ENCODE measurements around the gene TPRG1L.

TPRG1L gene

DNA sequence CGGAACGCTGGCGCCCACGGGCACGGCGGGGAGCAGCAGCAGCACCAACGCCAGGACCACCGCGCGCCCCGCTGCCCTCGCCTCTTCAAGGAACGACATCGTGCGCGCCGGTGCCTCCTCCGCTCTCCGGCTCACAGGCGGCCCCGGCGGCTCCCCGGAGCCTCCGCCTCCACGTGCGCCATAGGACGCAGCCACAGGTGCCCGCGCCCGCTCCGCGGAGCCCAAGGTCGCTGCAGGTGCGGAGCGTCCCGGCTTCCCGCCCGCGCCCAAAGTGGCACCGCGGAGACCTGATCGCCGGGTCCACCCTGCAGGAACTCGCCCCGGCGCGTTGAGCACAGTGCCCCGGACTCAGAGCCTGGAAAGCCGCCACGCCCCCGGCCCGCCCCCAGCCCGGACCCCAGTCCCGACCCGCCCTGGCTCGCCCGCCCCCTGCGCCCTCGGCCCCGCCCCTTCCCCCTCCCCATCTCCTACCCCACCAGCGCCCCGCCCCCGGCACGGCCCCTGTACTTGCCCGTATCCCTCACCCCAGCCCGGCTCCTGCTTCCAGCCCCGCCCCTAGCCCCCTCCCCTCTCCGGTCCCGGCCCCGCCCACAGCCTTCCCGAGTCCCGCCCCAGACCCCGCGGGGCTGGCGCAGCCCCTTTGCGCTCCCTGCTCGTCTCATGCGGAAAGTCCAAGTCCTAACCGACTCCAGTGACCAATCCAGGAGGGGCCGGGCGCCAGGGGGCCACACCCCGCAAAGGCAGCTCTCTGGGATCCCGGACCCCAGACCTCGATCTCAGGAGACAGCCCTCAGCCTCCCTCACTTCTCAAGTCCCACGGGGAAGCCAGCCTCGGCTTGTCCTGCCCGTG is 13.4 kb upstream of the TPRG1L start, which contains the start of gene MEGF6:
Gene MEGF6, minus strand, starts transcription at position 339 of the 850 bp plus-strand sequence. Its CDS starts 240 bp downstream, at position 99.
- Histone ChIP-seq H3F3A (ENCODE audit: insufficient read depth, low read length) (no peaks in the 10 kb centered on the region), H3K9me2 (ENCODE audit: low read depth, low read length) (no peaks in the 10 kb centered on the region), H3K27me3 (ENCODE audit: insufficient read depth, low read length) (0 out of 2 replicates have a peak, but pooled peaks cover 10% of the 10 kb centered on the region), H2AFZ (ENCODE audit: low read length) (no peak within 1 kb of the TSS), H3K4me2 (ENCODE audit: low read length) (no peak within 1 kb of the TSS), H3K79me2 (ENCODE audit: insufficient read depth, low read length) (no peaks in the 10 kb centered on the region), H3K27ac (ENCODE audit: low read depth, low read length, poor library complexity, severe bottlenecking) (no peak within 1 kb of the TSS), H3K4me1 (ENCODE audit: insufficient read depth, low read length, severe bottlenecking) (no peaks in the 10 kb centered on the region), H3K36me3 (ENCODE audit: insufficient read depth, low read length) (no peaks in the 10 kb centered on the region), H3K9me3 (ENCODE audit: low read length) (no peaks in the 10 kb centered on the region), H3K9ac (ENCODE audit: low read length) (no peak within 1 kb of the TSS), H3K4me3 (ENCODE audit: low read depth, low read length, poor library complexity, severe bottlenecking) (no peak within 1 kb of the TSS), H4K20me1 (ENCODE audit: insufficient read depth, low read length) (no peaks in the 10 kb centered on the region)
- no peak for TF ChIP-seq EZH2 (IDR thresholded peaks at IDR 0.05; ENCODE audit: borderline replicate concordance, low read length)
- TF ChIP-seq, protein P1, sequence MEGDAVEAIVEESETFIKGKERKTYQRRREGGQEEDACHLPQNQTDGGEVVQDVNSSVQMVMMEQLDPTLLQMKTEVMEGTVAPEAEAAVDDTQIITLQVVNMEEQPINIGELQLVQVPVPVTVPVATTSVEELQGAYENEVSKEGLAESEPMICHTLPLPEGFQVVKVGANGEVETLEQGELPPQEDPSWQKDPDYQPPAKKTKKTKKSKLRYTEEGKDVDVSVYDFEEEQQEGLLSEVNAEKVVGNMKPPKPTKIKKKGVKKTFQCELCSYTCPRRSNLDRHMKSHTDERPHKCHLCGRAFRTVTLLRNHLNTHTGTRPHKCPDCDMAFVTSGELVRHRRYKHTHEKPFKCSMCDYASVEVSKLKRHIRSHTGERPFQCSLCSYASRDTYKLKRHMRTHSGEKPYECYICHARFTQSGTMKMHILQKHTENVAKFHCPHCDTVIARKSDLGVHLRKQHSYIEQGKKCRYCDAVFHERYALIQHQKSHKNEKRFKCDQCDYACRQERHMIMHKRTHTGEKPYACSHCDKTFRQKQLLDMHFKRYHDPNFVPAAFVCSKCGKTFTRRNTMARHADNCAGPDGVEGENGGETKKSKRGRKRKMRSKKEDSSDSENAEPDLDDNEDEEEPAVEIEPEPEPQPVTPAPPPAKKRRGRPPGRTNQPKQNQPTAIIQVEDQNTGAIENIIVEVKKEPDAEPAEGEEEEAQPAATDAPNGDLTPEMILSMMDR (IDR thresholded peaks at IDR 0.05; ENCODE audit: low read length): no peak

DNA sequence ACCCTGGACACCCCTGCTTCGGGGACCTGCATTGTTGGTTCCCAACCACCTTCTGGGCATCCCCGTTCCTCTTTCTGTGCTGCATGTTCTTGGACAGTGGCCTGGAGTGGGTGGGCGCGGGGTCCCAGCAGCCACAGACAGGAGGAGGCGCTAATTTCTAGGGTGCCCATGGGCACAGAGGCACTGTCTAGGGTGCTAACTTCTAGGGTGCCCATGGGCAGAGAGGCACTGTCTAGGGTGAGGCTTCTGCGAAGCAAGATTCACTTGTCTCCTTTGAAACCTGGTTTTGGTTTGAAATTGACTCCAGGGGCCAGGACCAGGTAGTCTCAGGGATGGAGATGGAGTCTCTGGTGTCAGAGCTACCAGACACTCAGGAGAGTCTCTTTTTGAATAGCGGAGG is 12.7 kb upstream of the TPRG1L start:
- Histone ChIP-seq H3K4me2 (ENCODE audit: low read length) (no peak overlapping the region), H3K4me3 (ENCODE audit: low read depth, low read length, poor library complexity, severe bottlenecking) (no peak overlapping the region), H4K20me1 (ENCODE audit: insufficient read depth, low read length) (no peaks in the 10 kb centered on the region), H3K4me1 (ENCODE audit: insufficient read depth, low read length, severe bottlenecking) (no peaks in the 10 kb centered on the region), H2AFZ (ENCODE audit: low read length) (no peak overlapping the region), H3K27me3 (ENCODE audit: insufficient read depth, low read length) (0 out of 2 replicates have a peak, but pooled peaks cover 14% of the 10 kb centered on the region), H3F3A (ENCODE audit: insufficient read depth, low read length) (no peaks in the 10 kb centered on the region), H3K9me2 (ENCODE audit: low read depth, low read length) (no peaks in the 10 kb centered on the region), H3K9ac (ENCODE audit: low read length) (no peak overlapping the region), H3K9me3 (ENCODE audit: low read length) (no peaks in the 10 kb centered on the region), H3K27ac (ENCODE audit: low read depth, low read length, poor library complexity, severe bottlenecking) (no peak overlapping the region), H3K79me2 (ENCODE audit: insufficient read depth, low read length) (no peaks in the 10 kb centered on the region), H3K36me3 (ENCODE audit: insufficient read depth, low read length) (no peaks in the 10 kb centered on the region)
- TF ChIP-seq EZH2 (IDR thresholded peaks at IDR 0.05; ENCODE audit: borderline replicate concordance, low read length): no peak
- TF ChIP-seq, protein P1 (IDR thresholded peaks at IDR 0.05; ENCODE audit: low read length): no peak

DNA sequence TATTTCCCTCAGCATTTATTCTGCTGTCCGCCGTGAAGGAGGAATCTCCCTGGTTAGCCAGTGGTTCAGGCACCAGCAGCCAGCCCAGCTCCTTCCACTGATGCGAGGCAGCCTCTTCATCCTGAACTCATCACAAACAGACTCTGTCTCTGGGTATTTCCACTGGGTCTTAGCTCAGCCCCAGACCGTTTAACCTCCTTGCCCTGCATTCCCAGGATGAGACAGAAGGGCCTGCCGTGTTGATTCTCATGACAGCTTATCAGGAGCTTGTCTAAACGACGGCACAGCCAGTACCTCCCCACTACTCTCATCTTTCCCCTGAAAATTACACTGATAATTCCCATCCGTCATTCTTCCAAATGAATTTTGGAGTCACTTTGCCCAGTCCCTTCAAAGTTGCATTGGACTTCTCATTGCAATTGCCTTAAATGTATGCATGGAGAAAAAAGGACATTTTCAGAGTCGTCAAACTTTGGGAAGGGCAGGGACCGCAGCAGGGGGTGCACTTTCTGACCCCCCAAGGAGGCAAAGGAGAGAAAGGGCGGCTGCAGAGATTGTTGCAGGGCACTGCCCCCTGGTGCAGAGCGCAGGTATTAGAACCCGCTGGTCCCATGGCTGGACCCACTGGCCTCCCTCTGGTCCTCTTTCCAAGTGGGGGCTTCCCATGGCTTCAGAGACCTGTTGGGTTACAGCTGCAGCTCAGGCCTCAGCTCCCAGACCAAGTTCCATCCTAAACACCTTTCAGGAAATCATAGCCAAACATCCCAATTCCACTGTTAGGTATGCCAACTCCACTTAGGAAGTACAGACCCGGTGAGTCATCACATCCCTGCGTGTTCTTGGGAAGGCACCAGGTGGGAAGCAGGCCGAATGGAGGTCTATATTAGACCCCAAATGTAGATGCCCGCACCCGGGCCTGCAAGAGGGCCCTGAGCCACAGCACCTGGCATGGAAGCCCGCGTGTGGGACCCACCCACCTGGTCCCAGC is 9.8 kb upstream of the TPRG1L start:
- Histone ChIP-seq H3K27me3 (ENCODE audit: insufficient read depth, low read length) (0 out of 2 replicates have a peak, but pooled peaks cover 14% of the 10 kb centered on the region), H3K9me2 (ENCODE audit: low read depth, low read length) (no peaks in the 10 kb centered on the region), H3K4me1 (ENCODE audit: insufficient read depth, low read length, severe bottlenecking) (no peaks in the 10 kb centered on the region), H3K9ac (ENCODE audit: low read length) (no peak overlapping the region), H3K4me3 (ENCODE audit: low read depth, low read length, poor library complexity, severe bottlenecking) (no peak overlapping the region), H3K79me2 (ENCODE audit: insufficient read depth, low read length) (no peaks in the 10 kb centered on the region), H3K27ac (ENCODE audit: low read depth, low read length, poor library complexity, severe bottlenecking) (no peak overlapping the region), H3K9me3 (ENCODE audit: low read length) (no peaks in the 10 kb centered on the region), H2AFZ (ENCODE audit: low read length) (no peak overlapping the region), H3F3A (ENCODE audit: insufficient read depth, low read length) (no peaks in the 10 kb centered on the region), H4K20me1 (ENCODE audit: insufficient read depth, low read length) (no peaks in the 10 kb centered on the region), H3K4me2 (ENCODE audit: low read length) (no peak overlapping the region), H3K36me3 (ENCODE audit: insufficient read depth, low read length) (no peaks in the 10 kb centered on the region)
- TF ChIP-seq, protein P1 (IDR thresholded peaks at IDR 0.05; ENCODE audit: low read length): peak; percentile 61
- TF ChIP-seq EZH2 (IDR thresholded peaks at IDR 0.05; ENCODE audit: borderline replicate concordance, low read length): no peak

Measured in OCI-LY1 (cell line).